Keratinocyte (primary cell): ENCODE data around the gene BCL11B.

ENCODE experiments used
- EZH2 ChIP-seq: IDR thresholded peaks from one replicate; pipeline ENCODE4 v1.6.1; 2012; ENCODE audit warnings: inconsistent platforms, mild to moderate bottlenecking, low read length, moderate library complexity
- TF ChIP-seq, protein P1 (sequence below), 3 experiments: IDR thresholded peaks in 1 of 3; conservative IDR thresholded peaks in 1 of 3; optimal IDR thresholded peaks in 1 of 3; 2 replicates in 2 of 3; 3 replicates in 1 of 3; pipeline versions ENCODE3 to v1.5.1; 2011; ENCODE audit warnings: low read length in 3 of 3, mild to moderate bottlenecking in 3 of 3, moderate library complexity in 2 of 3, control low read depth in 1 of 3, inconsistent platforms in 1 of 3; ENCODE audit not compliant: insufficient read depth in 2 of 3; ENCODE audit errors: extremely low read depth in 1 of 3

GRCh38 chr14:99171396-99171795 lies 100.6 kb downstream of the BCL11B start:
- TF ChIP-seq, protein P1, sequence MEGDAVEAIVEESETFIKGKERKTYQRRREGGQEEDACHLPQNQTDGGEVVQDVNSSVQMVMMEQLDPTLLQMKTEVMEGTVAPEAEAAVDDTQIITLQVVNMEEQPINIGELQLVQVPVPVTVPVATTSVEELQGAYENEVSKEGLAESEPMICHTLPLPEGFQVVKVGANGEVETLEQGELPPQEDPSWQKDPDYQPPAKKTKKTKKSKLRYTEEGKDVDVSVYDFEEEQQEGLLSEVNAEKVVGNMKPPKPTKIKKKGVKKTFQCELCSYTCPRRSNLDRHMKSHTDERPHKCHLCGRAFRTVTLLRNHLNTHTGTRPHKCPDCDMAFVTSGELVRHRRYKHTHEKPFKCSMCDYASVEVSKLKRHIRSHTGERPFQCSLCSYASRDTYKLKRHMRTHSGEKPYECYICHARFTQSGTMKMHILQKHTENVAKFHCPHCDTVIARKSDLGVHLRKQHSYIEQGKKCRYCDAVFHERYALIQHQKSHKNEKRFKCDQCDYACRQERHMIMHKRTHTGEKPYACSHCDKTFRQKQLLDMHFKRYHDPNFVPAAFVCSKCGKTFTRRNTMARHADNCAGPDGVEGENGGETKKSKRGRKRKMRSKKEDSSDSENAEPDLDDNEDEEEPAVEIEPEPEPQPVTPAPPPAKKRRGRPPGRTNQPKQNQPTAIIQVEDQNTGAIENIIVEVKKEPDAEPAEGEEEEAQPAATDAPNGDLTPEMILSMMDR (optimal IDR thresholded peaks at IDR 0.05 in 1 of 3, IDR thresholded peaks at IDR 0.05 in 1 of 3, conservative IDR thresholded peaks at IDR 0.05 in 1 of 3; ENCODE audit: extremely low read depth in 1 of 3, insufficient read depth in 2 of 3, low read length in 3 of 3), result no peak
- TF ChIP-seq EZH2, result no peak
